Mesothelial cell of epicardium (in vitro differentiated cells): ENCODE results near the gene PNPLA2. TPM values are rescaled to one million over a fixed set of nuclear protein-coding genes. Genes with fewer than 3 reads are reported as not detected.

Experiments used
- DNase-seq, 2 experiments: peaks; one replicate each; pipeline ENCODE4 v3.0.0; 2021; ENCODE audit warnings: low spot score in 2 of 2; ENCODE audit not compliant: unreplicated experiment in 2 of 2
- H3K27ac Mint-ChIP-seq: 2 replicates; pipeline ENCODE4 v1.8.0; 2021; ENCODE audit warnings: mixed read lengths
- H3K27me3 Mint-ChIP-seq: 2 replicates; pipeline ENCODE4 v1.8.0; 2021; ENCODE audit warnings: low read depth, mixed read lengths
- H3K36me3 Mint-ChIP-seq: 2 replicates; pipeline ENCODE4 v1.8.0; 2021; ENCODE audit warnings: mixed read lengths
- H3K4me1 Mint-ChIP-seq: 2 replicates; pipeline ENCODE4 v1.8.0; 2021; ENCODE audit warnings: mixed read lengths
- H3K4me3 Mint-ChIP-seq: 2 replicates; pipeline ENCODE4 v1.8.0; 2021; ENCODE audit warnings: mild to moderate bottlenecking, moderate library complexity, mixed read lengths
- H3K9me3 Mint-ChIP-seq: 2 replicates; pipeline ENCODE4 v1.8.0; 2021; ENCODE audit warnings: mixed read lengths
- total RNA-seq: library from RNA; stranded (reverse); gene quantifications from 3 replicates; pipeline ENCODE4 v1.2.1, GENCODE V29; 2021
- TF ChIP-seq, protein P1 (sequence below): fragments of 200-600 bp; sonication (generic); IDR thresholded peaks from one replicate; pipeline ENCODE4 v1.5.0; 2021; ENCODE audit warnings: antibody characterized with exemption; ENCODE audit not compliant: unreplicated experiment

PNPLA2 gene
- total RNA-seq, 1 donor from 2014 or later: 50.9 TPM

GRCh38 chr11:862081-862661 lies 43.5 kb downstream of the PNPLA2 start:
- Mint-ChIP-seq H3K27ac (peak overlapping the region; percentile 34), H3K36me3 (no peaks in the 10 kb centered on the region), H3K4me1 (peaks cover 26% of the 10 kb centered on the region), H3K27me3 (no peaks in the 10 kb centered on the region), H3K4me3 (no peak overlapping the region), H3K9me3 (no peaks in the 10 kb centered on the region)
- no peak for DNase-seq
- TF ChIP-seq, protein P1, sequence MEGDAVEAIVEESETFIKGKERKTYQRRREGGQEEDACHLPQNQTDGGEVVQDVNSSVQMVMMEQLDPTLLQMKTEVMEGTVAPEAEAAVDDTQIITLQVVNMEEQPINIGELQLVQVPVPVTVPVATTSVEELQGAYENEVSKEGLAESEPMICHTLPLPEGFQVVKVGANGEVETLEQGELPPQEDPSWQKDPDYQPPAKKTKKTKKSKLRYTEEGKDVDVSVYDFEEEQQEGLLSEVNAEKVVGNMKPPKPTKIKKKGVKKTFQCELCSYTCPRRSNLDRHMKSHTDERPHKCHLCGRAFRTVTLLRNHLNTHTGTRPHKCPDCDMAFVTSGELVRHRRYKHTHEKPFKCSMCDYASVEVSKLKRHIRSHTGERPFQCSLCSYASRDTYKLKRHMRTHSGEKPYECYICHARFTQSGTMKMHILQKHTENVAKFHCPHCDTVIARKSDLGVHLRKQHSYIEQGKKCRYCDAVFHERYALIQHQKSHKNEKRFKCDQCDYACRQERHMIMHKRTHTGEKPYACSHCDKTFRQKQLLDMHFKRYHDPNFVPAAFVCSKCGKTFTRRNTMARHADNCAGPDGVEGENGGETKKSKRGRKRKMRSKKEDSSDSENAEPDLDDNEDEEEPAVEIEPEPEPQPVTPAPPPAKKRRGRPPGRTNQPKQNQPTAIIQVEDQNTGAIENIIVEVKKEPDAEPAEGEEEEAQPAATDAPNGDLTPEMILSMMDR: no peak

DNA sequence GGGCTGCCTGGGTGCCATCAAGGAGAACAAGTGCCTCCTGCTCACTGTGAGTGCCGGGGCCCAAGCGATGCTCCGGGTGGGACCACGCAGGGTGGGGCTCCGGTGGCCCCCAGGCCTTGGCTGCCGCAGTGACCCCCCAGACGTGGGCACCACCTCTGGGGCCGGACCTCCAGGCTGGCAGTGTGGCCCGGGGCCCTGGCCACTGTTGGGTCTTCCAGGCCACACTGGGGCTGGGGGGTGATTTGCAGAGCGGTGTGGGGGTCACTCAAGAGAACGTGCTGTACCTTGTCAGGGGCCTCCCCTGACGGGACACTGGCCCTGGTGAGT lies 43.9 kb downstream of the PNPLA2 start:
- no peak overlapping the region for H3K27ac Mint-ChIP-seq
- no peak overlapping the region for H3K4me3 Mint-ChIP-seq
- H3K4me1 Mint-ChIP-seq: peaks cover 26% of the 10 kb centered on the region
- TF ChIP-seq, protein P1: no peak
- DNase-seq: no peak
- no peaks in the 10 kb centered on the region for H3K9me3 Mint-ChIP-seq
- H3K27me3 Mint-ChIP-seq: no peaks in the 10 kb centered on the region
- H3K36me3 Mint-ChIP-seq: no peaks in the 10 kb centered on the region

- H3K9me3 Mint-ChIP-seq: no peaks in the 10 kb centered on the region
- H3K27me3 Mint-ChIP-seq: no peaks in the 10 kb centered on the region
- peak overlapping the region; percentile 77 for H3K27ac Mint-ChIP-seq
- H3K36me3 Mint-ChIP-seq: peaks cover 3% of the 10 kb centered on the region
- H3K4me1 Mint-ChIP-seq: peaks cover 26% of the 10 kb centered on the region
- TF ChIP-seq, protein P1: no peak
- peak overlapping the region; percentile 26 for H3K4me3 Mint-ChIP-seq
- DNase-seq: no peak
These were observed 44.6 kb downstream of the PNPLA2 start for GRCh38 chr11:863023-863909.

- no peaks in the 10 kb centered on the region for H3K9me3 Mint-ChIP-seq
- TF ChIP-seq, protein P1: no peak
These were observed 45.5 kb downstream of the PNPLA2 start for GRCh38 chr11:863910-864827.

GRCh38 chr11:864898-865297 lies 46.2 kb downstream of the PNPLA2 start:
- DNase-seq: no peak
- Mint-ChIP-seq H3K4me3 (no peak overlapping the region), H3K27ac (no peak overlapping the region), H3K27me3 (no peaks in the 10 kb centered on the region), H3K36me3 (peaks cover 4% of the 10 kb centered on the region), H3K9me3 (no peaks in the 10 kb centered on the region), H3K4me1 (peaks cover 21% of the 10 kb centered on the region)
- TF ChIP-seq, protein P1: no peak

More at GRCh38 chr11:863910-864827, 45.5 kb downstream of the PNPLA2 start:
- H3K4me3 Mint-ChIP-seq: no peak overlapping the region
- peaks cover 26% of the 10 kb centered on the region for H3K4me1 Mint-ChIP-seq
- no peak for DNase-seq
- H3K36me3 Mint-ChIP-seq: peaks cover 4% of the 10 kb centered on the region
- no peak overlapping the region for H3K27ac Mint-ChIP-seq
- H3K27me3 Mint-ChIP-seq: no peaks in the 10 kb centered on the region
